Hepatocyte (in vitro differentiated cells): ENCODE results near the gene LAMB3. TPM values are rescaled to one million over a fixed set of nuclear protein-coding genes. Genes with fewer than 3 reads are reported as not detected.

Source experiments
- DNase-seq: peaks from one replicate; pipeline ENCODE4 v3.0.0-alpha.2; 2016; ENCODE audit warnings: low spot score
- H2AFZ ChIP-seq: fragments of 200-600 bp; sonication (generic); 2 replicates; pipeline ENCODE4 v1.6.0; 2016; ENCODE audit warnings: antibody characterized with exemption, mild to moderate bottlenecking
- H3K27ac ChIP-seq: fragments of 200-600 bp; sonication (generic); 2 replicates; pipeline ENCODE4 v1.5.1; 2016; ENCODE audit warnings: mild to moderate bottlenecking
- H3K27me3 ChIP-seq: fragments of 200-600 bp; sonication (generic); 2 replicates; pipeline ENCODE4 v1.6.1; 2016
- H3K36me3 ChIP-seq: fragments of 200-600 bp; sonication (generic); replicated peaks from 2 replicates; pipeline ENCODE4 v1.5.1; 2016; ENCODE audit warnings: low read depth; ENCODE audit not compliant: insufficient read depth
- H3K4me1 ChIP-seq: fragments of 200-600 bp; sonication (generic); 2 replicates; pipeline ENCODE4 v1.5.1; 2016; ENCODE audit warnings: mild to moderate bottlenecking, moderate library complexity; ENCODE audit not compliant: insufficient read depth
- H3K4me2 ChIP-seq: fragments of 200-600 bp; sonication (generic); 2 replicates; pipeline ENCODE4 v1.6.0; 2016
- H3K4me3 ChIP-seq: fragments of 200-600 bp; sonication (generic); 2 replicates; pipeline ENCODE4 v1.5.1; 2016; ENCODE audit warnings: mild to moderate bottlenecking
- H3K79me2 ChIP-seq: fragments of 200-600 bp; sonication (generic); 2 replicates; pipeline ENCODE4 v1.6.0; 2017; ENCODE audit warnings: mild to moderate bottlenecking
- H3K9me2 ChIP-seq: fragments of 200-600 bp; sonication (generic); replicated peaks from 2 replicates; pipeline ENCODE4 v1.6.0; 2017; ENCODE audit warnings: mild to moderate bottlenecking; ENCODE audit not compliant: insufficient read depth
- H3K9me3 ChIP-seq: fragments of 200-600 bp; sonication (generic); 2 replicates; pipeline ENCODE4 v1.5.1; 2016; ENCODE audit warnings: low read depth, mild to moderate bottlenecking
- H4K20me1 ChIP-seq: fragments of 200-600 bp; sonication (generic); 2 replicates; pipeline ENCODE4 v1.6.0; 2016; ENCODE audit warnings: mild to moderate bottlenecking; ENCODE audit not compliant: insufficient read depth, poor library complexity, severe bottlenecking
- CTCF ChIP-seq: fragments of 200-600 bp; sonication (generic); IDR thresholded peaks from 2 replicates; pipeline ENCODE4 v1.5.1; 2016; ENCODE audit warnings: antibody characterized with exemption, mild to moderate bottlenecking; ENCODE audit not compliant: poor library complexity
- EZH2 ChIP-seq: fragments of 200-600 bp; sonication (generic); IDR thresholded peaks from 2 replicates; pipeline ENCODE4 v1.6.1; 2016; ENCODE audit warnings: antibody characterized with exemption, mild to moderate bottlenecking, borderline replicate concordance
- EZH2phosphoT487 ChIP-seq: fragments of 200-600 bp; sonication (generic); IDR thresholded peaks from one replicate; pipeline ENCODE4 v1.6.1; 2018; ENCODE audit warnings: antibody characterized with exemption, mild to moderate bottlenecking, low read depth, moderate library complexity; ENCODE audit not compliant: unreplicated experiment, severe bottlenecking
- WGBS: methylation state at CpG from one replicate; pipeline ENCODE4 v1.1.6; 2016; ENCODE audit warnings: low lambda C conversion rate; ENCODE audit errors: missing lambda C conversion rate; 5-methylcytosine and 5-hydroxymethylcytosine counted together
- polyA plus RNA-seq: library from polyadenylated mRNA; unstranded; fragments of >200 nt; fragmentation: Nextera tagmentation; extraction: Ambion mirVana; gene quantifications from 2 replicates; pipeline ENCODE4 v1.2.1, GENCODE V29; 2016
- total RNA-seq: library from RNA; depleted of rRNA; stranded (reverse); fragments of >200 nt; gene quantifications from 2 replicates; pipeline ENCODE4 v1.2.3, GENCODE V29; 2014

Gene LAMB3
- total and polyA plus RNA-seq, 2 experiments from 2014 or later, result 55.9 to 76.9 TPM

- Histone ChIP-seq H3K4me3 (no peak overlapping the region), H4K20me1 (no peaks in the 10 kb centered on the region), H3K27me3 (no peaks in the 10 kb centered on the region), H3K36me3 (no peaks in the 10 kb centered on the region), H3K4me2 (no peak overlapping the region), H3K27ac (no peak overlapping the region), H3K9me3 (no peaks in the 10 kb centered on the region), H3K9me2 (no peaks in the 10 kb centered on the region), H2AFZ (no peak overlapping the region), H3K4me1 (peaks cover 3% of the 10 kb centered on the region), H3K79me2 (no peaks in the 10 kb centered on the region)
- 96% methylated on average over 5 of the region's 5 CpGs for WGBS
- TF ChIP-seq EZH2 (no peak), EZH2phosphoT487 (no peak), CTCF (no peak)
- no peak for DNase-seq
These were observed 35.7 kb downstream of the LAMB3 start for GRCh38 chr1:209616366-209617046.

DNA sequence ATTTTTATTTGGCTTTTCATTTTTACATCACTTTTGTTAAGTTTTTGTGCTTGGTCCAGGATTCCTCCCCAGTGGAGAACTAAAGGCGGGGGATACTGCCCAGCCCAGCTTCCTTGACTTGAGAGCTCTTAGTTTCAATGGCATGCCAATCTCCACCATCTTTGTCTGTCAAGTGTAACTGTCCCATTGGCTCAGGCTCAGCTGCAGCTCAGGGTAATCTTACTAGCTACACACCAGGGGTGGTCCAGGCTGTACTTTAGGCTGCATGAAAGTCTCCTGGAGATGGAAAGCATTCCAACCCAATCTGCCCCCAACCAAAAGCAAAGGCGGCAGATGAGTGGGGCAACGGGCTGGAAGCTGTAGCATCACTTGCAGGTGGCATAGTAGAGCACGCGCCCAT lies 37.3 kb downstream of the LAMB3 start:
- TF ChIP-seq EZH2phosphoT487 (no peak), CTCF (no peak), EZH2 (no peak)
- no peaks in the 10 kb centered on the region for H3K36me3 ChIP-seq

DNA sequence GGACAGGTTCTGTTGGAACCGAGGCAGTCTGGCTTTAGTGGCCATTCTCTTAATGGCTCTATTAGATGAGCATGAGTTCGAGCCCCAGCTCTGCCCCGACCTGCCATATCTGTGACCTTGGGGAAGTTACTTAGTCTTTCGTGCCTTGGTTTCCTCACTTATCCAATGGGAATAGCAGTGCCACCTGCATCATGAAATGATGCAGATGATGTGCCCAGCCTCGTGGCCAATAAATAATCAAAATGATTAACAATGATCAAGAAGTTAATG lies 38.1 kb downstream of the LAMB3 start:
- H3K9me3 ChIP-seq, result no peaks in the 10 kb centered on the region
- 95% methylated on average over 5 of the region's 5 CpGs for WGBS

More for the DNA sequence above, 37.3 kb downstream of the LAMB3 start:
- WGBS, result 98% methylated on average over 5 of the region's 5 CpGs
- no peak overlapping the region for H2AFZ ChIP-seq
- no peak overlapping the region for H3K27ac ChIP-seq
- no peaks in the 10 kb centered on the region for H4K20me1 ChIP-seq
- H3K4me2 ChIP-seq, result no peak overlapping the region
- no peaks in the 10 kb centered on the region for H3K9me3 ChIP-seq
- DNase-seq, result no peak
- no peaks in the 10 kb centered on the region for H3K4me1 ChIP-seq
- H3K79me2 ChIP-seq, result no peaks in the 10 kb centered on the region
- H3K27me3 ChIP-seq, result no peaks in the 10 kb centered on the region
- no peak overlapping the region for H3K4me3 ChIP-seq
- no peaks in the 10 kb centered on the region for H3K9me2 ChIP-seq

More for the DNA sequence above, 38.1 kb downstream of the LAMB3 start:
- Histone ChIP-seq H3K79me2 (no peaks in the 10 kb centered on the region), H3K27me3 (no peaks in the 10 kb centered on the region), H3K4me2 (no peak overlapping the region), H3K4me1 (no peaks in the 10 kb centered on the region), H3K36me3 (no peaks in the 10 kb centered on the region), H3K27ac (no peak overlapping the region), H3K4me3 (no peak overlapping the region), H4K20me1 (no peaks in the 10 kb centered on the region), H2AFZ (no peak overlapping the region), H3K9me2 (no peaks in the 10 kb centered on the region)
- TF ChIP-seq EZH2phosphoT487 (no peak), CTCF (no peak), EZH2 (no peak)
- DNase-seq, result no peak
